Memory B cell (primary cell): ENCODE data around the gene SYNPR.

Experiments used
- ATAC-seq: fragments of 150-1000 bp; cut with Tn5 transposase; 2 replicates; pipeline ENCODE4 v1.10.0; 2021; ENCODE audit warnings: low read depth, mild to moderate bottlenecking, moderate library complexity
- DNase-seq, 2 donors: peaks; one replicate each; pipeline ENCODE4 v3.0.0; 2022; ENCODE audit warnings: low spot score in 2 of 2
- H3K27ac Mint-ChIP-seq: one replicate; pipeline ENCODE4 v1.8.0; 2022; ENCODE audit warnings: mild to moderate bottlenecking, moderate library complexity, mixed read lengths
- H3K27me3 Mint-ChIP-seq: one replicate; pipeline ENCODE4 v1.8.0; 2022; ENCODE audit warnings: mixed read lengths
- H3K36me3 Mint-ChIP-seq: one replicate; pipeline ENCODE4 v1.8.0; 2022; ENCODE audit warnings: mild to moderate bottlenecking, mixed read lengths
- H3K4me1 Mint-ChIP-seq: one replicate; pipeline ENCODE4 v1.8.0; 2022; ENCODE audit warnings: mixed read lengths
- H3K4me3 Mint-ChIP-seq: one replicate; pipeline ENCODE4 v1.8.0; 2022; ENCODE audit warnings: mild to moderate bottlenecking, moderate library complexity, mixed read lengths
- H3K9me3 Mint-ChIP-seq: one replicate; pipeline ENCODE4 v1.8.0; 2022; ENCODE audit warnings: mixed read lengths

The SYNPR gene

DNA sequence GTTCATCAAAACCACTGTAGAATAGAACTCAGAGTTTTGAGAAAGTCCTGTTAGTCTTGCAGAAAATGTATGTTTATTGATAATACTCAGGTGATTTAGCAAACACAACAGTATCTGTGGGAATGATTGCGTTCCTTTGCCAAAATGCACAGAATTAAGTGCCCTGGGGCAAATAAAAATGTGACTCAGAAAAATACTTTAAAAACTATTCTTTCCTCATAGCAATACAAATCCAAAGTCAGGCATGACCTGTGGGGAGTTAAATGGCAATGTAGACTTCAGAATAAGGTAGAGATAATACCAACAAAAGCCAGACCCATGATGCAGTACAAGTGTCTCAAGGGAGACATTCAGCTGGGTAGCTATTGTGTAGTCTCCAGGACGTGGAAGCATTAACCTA, 302.0 kb downstream of the SYNPR start:
- no peak for ATAC-seq
- DNase-seq: no peak
- Mint-ChIP-seq H3K9me3 (peaks cover 3% of the 10 kb centered on the region), H3K36me3 (no peaks in the 10 kb centered on the region), H3K27ac (no peak overlapping the region), H3K4me3 (no peak overlapping the region), H3K4me1 (no peaks in the 10 kb centered on the region), H3K27me3 (peaks cover 5% of the 10 kb centered on the region)

DNA sequence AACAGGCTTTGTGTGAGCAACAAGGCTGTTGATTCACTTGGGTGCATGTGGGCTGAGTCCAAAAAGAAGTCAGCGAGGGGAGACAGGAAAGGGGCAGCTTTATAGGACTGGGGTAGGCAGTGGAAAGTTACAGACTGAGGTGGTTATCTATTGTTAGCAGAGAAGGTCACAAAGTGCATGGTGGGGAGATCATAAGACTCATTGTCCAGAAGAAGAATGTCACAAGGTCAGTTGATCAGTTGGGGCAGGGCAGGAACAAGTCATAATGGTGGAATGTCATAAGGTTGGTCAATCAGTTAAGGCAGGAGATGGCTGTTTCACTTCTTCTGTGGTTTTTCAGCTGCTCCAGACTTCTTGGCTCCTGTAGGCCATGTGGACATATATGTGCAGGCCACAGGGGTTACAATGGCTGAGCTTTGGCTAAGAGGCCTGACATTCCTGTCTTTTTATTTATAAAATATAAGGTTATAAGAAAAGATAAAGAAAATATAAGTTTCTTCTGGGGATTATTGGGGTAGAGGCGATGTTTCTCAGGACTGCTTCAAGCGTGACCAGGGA, 304.9 kb downstream of the SYNPR start:
- H3K4me1 Mint-ChIP-seq: no peaks in the 10 kb centered on the region
- H3K27me3 Mint-ChIP-seq: peaks cover 5% of the 10 kb centered on the region
- H3K4me3 Mint-ChIP-seq: no peak overlapping the region
- ATAC-seq (no peak), DNase-seq (no peak)
- no peaks in the 10 kb centered on the region for H3K36me3 Mint-ChIP-seq
- peaks cover 3% of the 10 kb centered on the region for H3K9me3 Mint-ChIP-seq
- no peak overlapping the region for H3K27ac Mint-ChIP-seq

DNA sequence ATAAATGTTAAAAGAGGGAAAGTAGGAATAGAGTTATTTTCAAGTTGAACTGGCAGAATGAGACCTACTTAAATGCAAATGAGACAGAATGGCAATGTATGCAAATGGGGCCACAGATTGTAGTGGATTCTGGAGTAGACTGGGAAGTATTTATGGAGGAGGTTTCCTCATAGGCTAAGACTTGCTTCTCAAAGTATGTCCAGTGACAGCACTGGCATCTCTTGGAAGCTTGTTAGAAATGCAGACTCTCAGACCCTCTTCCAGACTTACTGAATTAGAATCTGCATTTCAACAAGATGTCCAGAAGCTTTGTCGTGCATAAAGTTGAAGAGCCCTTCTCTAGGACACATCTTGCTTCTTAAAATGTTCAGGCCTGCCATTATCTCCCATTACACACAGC, 306.6 kb downstream of the SYNPR start:
- Mint-ChIP-seq H3K4me3 (no peak overlapping the region), H3K4me1 (no peaks in the 10 kb centered on the region), H3K27me3 (peaks cover 5% of the 10 kb centered on the region), H3K27ac (no peak overlapping the region), H3K36me3 (no peaks in the 10 kb centered on the region), H3K9me3 (peaks cover 3% of the 10 kb centered on the region)
- DNase-seq (no peak), ATAC-seq (no peak)

DNA sequence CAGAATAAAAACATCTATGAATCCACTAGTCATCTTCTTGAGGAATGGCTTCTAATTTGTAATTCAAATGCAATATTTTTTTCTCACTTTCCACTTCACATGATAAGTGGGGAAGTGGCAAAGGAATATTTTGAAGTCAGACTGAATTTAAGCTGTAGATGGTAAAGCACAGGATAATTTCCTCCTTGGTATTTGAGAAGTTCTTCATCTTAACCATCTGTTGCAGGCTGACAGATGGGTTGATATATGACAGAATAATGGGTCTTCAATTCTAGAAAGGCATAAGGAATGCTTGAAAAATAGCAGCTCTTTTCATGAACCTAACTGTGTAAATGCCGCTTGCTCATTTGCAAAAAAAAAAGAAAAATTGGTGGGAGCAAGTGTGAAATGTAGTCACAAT, 307.8 kb downstream of the SYNPR start:
- H3K27ac Mint-ChIP-seq: no peak overlapping the region
- H3K4me3 Mint-ChIP-seq: no peak overlapping the region
- no peaks in the 10 kb centered on the region for H3K36me3 Mint-ChIP-seq
- H3K27me3 Mint-ChIP-seq: peaks cover 5% of the 10 kb centered on the region
- ATAC-seq (no peak), DNase-seq (no peak)
- no peaks in the 10 kb centered on the region for H3K4me1 Mint-ChIP-seq
- peaks cover 3% of the 10 kb centered on the region for H3K9me3 Mint-ChIP-seq

DNA sequence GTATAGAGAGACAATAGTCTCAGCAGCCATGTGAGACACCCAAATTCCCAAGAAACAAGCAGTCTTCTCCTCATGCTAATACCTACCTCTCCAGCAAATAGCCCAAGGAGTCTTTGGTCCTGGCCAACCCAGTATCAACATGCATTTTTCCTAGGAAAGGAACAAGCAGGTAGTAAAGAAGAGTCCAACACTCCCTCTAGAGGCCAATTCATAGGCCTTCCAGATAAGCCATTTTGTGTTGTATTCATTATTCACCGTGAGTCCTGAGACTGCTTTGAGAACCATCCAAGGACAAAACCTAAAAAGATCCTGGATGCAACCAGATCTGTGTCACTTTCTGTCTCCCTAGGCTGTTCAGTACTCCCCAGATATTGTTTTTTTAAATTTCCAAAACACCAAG, 310.8 kb downstream of the SYNPR start:
- Mint-ChIP-seq H3K36me3 (no peaks in the 10 kb centered on the region), H3K4me3 (no peak overlapping the region), H3K9me3 (peaks cover 3% of the 10 kb centered on the region), H3K27ac (no peak overlapping the region), H3K27me3 (peaks cover 4% of the 10 kb centered on the region), H3K4me1 (no peaks in the 10 kb centered on the region)
- no peak for DNase-seq
- ATAC-seq: no peak

DNA sequence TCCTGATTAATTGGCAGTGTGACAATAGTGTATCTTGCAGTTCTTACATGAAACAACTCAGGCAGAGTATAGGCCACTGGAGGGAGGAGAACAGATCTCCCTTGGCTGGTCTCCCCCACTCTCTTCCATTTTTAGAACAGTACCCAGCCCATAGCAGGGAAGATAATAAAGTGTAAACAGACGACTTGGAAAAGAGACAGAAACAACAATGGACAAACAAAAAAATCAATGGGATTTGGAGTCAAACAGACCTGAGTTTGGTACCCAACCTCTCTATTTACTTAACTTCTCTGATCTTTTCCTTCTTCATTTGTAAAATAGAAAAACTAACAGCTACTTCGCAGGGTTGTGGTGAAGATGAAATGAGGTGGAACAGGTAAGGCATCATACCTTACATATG, 315.7 kb downstream of the SYNPR start:
- no peaks in the 10 kb centered on the region for H3K36me3 Mint-ChIP-seq
- no peak overlapping the region for H3K27ac Mint-ChIP-seq
- H3K4me3 Mint-ChIP-seq: no peak overlapping the region
- H3K4me1 Mint-ChIP-seq: no peaks in the 10 kb centered on the region
- DNase-seq (no peak), ATAC-seq (no peak)
- no peaks in the 10 kb centered on the region for H3K27me3 Mint-ChIP-seq
- H3K9me3 Mint-ChIP-seq: peaks cover 2% of the 10 kb centered on the region

DNA sequence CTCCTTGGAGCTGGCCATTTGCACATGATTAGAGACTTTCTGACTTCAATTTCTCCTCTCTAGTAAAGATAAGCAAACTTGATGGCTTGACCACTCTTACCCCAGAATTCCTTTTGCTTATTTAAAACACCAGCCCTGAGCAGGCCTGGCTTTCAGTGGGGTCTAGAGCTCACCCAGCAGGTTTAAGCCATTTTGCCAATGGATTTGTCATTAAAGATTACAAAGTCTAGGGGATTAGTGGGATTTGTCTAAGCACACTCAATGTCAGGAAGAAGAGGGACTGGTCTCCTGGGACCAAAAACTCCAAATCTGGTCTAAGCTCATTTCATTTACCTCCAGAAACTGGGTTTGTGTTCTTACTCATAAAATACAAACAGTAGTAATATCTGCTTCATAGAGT, 317.1 kb downstream of the SYNPR start:
- H3K27me3 Mint-ChIP-seq: no peaks in the 10 kb centered on the region
- H3K4me1 Mint-ChIP-seq: no peaks in the 10 kb centered on the region
- H3K27ac Mint-ChIP-seq: no peak overlapping the region
- H3K36me3 Mint-ChIP-seq: no peaks in the 10 kb centered on the region
- ATAC-seq: no peak
- no peak for DNase-seq
- H3K4me3 Mint-ChIP-seq: no peak overlapping the region
- peaks cover 2% of the 10 kb centered on the region for H3K9me3 Mint-ChIP-seq

DNA sequence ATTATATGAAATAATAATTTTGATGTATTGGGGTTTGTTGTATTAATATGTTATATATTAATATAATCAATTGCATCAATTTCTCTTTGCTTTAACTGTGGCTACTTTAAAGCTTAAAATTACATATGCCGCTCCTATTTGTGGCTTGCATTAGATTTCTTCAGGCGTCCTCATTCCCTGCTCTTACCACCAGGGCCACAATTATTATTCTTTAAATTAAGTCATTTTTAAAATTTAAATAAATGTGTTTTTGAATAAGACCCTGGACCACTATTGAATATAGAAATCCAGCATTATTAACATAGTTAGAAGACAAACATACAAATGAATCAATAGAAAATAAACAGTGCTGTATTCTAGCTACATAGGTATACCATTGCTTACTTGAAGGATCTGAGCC, 318.9 kb downstream of the SYNPR start:
- Mint-ChIP-seq H3K27me3 (no peaks in the 10 kb centered on the region), H3K4me3 (no peak overlapping the region), H3K9me3 (peaks cover 3% of the 10 kb centered on the region), H3K27ac (no peak overlapping the region), H3K36me3 (no peaks in the 10 kb centered on the region), H3K4me1 (no peaks in the 10 kb centered on the region)
- no peak for ATAC-seq
- no peak for DNase-seq

DNA sequence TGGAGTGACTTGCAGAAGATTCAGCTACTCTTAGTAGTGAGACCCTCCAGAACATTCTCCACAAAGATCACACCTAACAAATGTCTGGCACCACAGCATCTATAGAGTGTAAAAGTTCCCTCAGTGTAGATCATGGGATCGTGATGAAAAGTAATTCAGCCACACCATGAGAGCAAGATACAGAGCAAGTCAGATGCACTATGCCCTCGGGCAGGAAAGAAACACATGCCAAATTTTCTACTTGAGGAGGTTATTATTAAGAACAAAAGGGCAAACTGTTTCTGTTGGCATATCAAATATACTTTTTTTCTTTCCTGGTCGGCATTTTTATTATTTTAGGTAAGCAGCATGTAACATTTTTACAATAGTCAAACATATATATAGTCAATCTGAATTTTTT, 329.6 kb downstream of the SYNPR start:
- H3K9me3 Mint-ChIP-seq: no peaks in the 10 kb centered on the region
- ATAC-seq: no peak
- H3K4me1 Mint-ChIP-seq: no peaks in the 10 kb centered on the region
- H3K27me3 Mint-ChIP-seq: peaks cover 1% of the 10 kb centered on the region
- H3K4me3 Mint-ChIP-seq: no peak overlapping the region
- no peak overlapping the region for H3K27ac Mint-ChIP-seq
- no peak for DNase-seq
- no peaks in the 10 kb centered on the region for H3K36me3 Mint-ChIP-seq

DNA sequence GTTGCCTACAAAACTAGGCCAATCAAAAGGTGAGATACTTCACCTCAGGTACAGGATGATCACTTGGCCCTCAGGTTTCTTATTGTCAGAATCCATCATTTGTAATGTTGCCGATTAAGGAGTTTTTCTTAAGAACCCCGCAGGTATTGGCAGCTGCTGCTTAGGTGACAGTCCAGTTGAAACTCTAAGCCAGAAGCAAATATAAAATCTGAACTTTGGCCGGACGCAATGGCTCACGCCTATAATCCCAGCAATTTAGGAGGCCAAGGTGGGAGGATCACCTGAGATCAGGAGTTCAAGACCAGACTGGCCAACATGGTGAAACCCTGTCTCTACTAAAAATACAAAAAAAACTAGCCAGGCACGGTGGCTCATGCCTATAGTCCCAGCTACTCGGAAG, 331.3 kb downstream of the SYNPR start:
- Mint-ChIP-seq H3K4me1 (no peaks in the 10 kb centered on the region), H3K27me3 (peaks cover 3% of the 10 kb centered on the region), H3K9me3 (no peaks in the 10 kb centered on the region), H3K36me3 (no peaks in the 10 kb centered on the region), H3K27ac (no peak overlapping the region), H3K4me3 (no peak overlapping the region)
- ATAC-seq (no peak), DNase-seq (no peak)

DNA sequence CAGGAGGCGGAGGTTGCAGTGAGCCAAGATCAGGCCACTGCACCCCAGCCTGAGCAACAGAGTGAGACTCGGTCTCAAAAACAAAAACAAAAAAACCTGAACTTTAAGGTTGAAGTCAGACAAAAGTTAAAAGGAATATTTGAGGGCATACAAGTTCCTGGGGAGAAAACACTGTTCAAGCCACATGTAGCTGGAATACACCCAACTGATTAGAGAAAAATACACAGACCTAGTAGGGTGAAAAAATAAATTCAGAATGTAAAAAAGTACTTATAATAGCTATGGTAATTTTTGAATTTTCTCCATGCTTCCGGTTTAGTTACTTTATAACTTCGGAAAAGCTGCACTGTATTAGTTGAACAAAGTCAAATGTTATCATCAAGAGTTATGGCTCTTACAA, 331.7 kb downstream of the SYNPR start:
- ATAC-seq (no peak), DNase-seq (no peak)
- H3K27me3 Mint-ChIP-seq: peaks cover 3% of the 10 kb centered on the region
- H3K4me1 Mint-ChIP-seq: no peaks in the 10 kb centered on the region
- no peaks in the 10 kb centered on the region for H3K36me3 Mint-ChIP-seq
- no peak overlapping the region for H3K4me3 Mint-ChIP-seq
- no peak overlapping the region for H3K27ac Mint-ChIP-seq
- no peaks in the 10 kb centered on the region for H3K9me3 Mint-ChIP-seq

DNA sequence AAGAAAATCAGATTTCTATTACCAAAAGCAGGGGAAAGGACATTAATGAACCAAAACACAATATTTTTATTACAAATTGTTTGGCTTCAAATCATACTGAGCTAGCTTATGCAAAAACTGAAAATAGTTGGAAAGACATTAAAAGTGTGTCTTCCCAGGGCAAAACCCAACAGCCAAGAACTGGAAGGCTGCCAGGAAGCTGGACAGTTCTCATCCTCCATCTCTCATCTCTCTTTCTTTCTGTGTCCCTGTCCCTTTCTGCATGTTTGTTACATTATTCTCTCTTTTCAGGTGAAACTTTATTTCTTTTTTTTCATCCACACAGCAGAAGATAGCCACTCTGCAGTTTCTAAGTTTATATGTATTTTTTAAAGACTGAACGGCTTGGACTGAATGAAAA, 333.3 kb downstream of the SYNPR start:
- H3K9me3 Mint-ChIP-seq: no peaks in the 10 kb centered on the region
- H3K4me3 Mint-ChIP-seq: no peak overlapping the region
- no peaks in the 10 kb centered on the region for H3K36me3 Mint-ChIP-seq
- H3K27me3 Mint-ChIP-seq: peaks cover 1% of the 10 kb centered on the region
- no peaks in the 10 kb centered on the region for H3K4me1 Mint-ChIP-seq
- DNase-seq (no peak), ATAC-seq (no peak)
- H3K27ac Mint-ChIP-seq: no peak overlapping the region

DNA sequence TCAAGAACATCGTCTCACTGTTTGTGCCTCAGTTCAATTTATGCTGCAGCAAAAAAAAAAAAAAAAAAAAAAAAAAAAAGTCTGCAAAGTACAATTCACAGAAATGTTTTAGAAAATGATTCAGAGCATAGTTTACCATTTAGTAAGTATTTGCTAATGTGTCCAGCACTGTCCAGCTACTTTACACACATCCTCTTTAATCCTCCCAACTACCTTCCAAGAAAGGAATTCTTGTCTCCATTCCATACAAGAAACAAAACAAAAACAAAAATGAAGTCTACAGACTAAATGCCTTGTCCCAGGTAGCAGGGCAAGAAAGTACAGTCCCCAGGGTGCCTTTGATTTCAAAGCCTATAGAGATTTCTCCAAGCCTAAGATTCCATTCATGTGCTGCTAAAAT, 335.5 kb downstream of the SYNPR start:
- no peaks in the 10 kb centered on the region for H3K36me3 Mint-ChIP-seq
- no peaks in the 10 kb centered on the region for H3K4me1 Mint-ChIP-seq

DNA sequence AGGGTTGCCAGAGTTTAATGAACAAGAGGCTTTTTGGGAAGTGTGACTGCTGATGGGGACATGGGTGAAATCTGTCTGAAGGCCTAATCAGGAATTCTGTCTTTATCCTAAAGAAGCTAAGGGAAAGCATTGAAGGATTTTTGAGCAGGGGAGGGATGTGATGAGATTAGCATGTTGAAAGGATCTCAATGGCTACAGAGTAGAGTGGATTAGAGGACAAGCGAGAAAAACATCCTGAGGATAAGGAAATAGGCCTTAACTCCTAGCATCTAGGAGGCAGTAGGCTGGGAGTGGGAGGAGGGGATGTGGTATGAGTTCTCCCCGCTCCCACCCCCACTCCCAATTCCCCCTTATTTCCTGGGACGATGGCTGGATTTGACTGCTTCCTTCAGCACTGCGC, 339.3 kb downstream of the SYNPR start:
- H3K36me3 Mint-ChIP-seq: no peaks in the 10 kb centered on the region
- peaks cover 1% of the 10 kb centered on the region for H3K9me3 Mint-ChIP-seq
- no peak overlapping the region for H3K4me3 Mint-ChIP-seq
- H3K4me1 Mint-ChIP-seq: no peaks in the 10 kb centered on the region
- peaks cover 5% of the 10 kb centered on the region for H3K27me3 Mint-ChIP-seq
- H3K27ac Mint-ChIP-seq: no peak overlapping the region
- DNase-seq (no peak), ATAC-seq (no peak)

More for the DNA sequence above, 335.5 kb downstream of the SYNPR start:
- H3K27me3 Mint-ChIP-seq: peaks cover 3% of the 10 kb centered on the region
- H3K4me3 Mint-ChIP-seq: no peak overlapping the region
- DNase-seq (no peak), ATAC-seq (no peak)
- no peak overlapping the region for H3K27ac Mint-ChIP-seq
- peaks cover 1% of the 10 kb centered on the region for H3K9me3 Mint-ChIP-seq

DNA sequence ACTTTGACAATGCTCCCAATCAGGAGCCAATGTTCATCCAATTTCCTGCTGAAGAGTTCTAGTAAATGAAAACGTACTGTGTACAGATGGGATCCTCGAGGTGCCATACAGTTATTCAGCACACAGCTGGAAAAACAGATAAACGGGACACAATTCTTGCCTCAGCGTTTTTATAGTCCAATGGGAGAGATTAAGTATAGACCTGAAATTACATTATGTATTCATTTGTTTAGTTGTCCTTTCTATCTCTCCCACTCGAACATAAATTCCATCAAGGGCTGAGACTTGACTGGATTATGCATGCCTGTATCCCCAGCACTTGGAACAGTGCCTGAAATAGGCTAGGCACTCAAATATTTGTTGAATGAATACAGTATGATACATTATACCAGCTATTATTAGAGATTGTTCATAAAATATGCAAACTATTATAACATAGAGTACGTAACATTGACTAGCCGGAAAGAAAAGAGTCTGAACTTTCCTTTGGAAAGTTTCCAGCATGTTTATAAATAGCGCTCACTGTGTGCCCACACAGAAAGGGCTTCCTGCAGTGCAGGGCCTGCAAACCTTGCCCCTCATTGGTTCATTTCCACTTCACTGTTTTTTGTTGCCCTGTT, 346.9 kb downstream of the SYNPR start:
- DNase-seq (no peak), ATAC-seq (no peak)
- H3K27ac Mint-ChIP-seq: no peak overlapping the region
- peaks cover 4% of the 10 kb centered on the region for H3K27me3 Mint-ChIP-seq
- no peak overlapping the region for H3K4me3 Mint-ChIP-seq
- no peaks in the 10 kb centered on the region for H3K9me3 Mint-ChIP-seq
- no peaks in the 10 kb centered on the region for H3K36me3 Mint-ChIP-seq
- no peaks in the 10 kb centered on the region for H3K4me1 Mint-ChIP-seq
